ENCODE results near the gene ADD1. TPM values are rescaled to one million over a fixed set of nuclear protein-coding genes. Genes with fewer than 3 reads are reported as not detected.

The ADD1 gene
- total and polyA plus RNA-seq, 4 donors: 127 to 400 (median 268) TPM

GRCh38 chr4:2860391-2861348, 17.0 kb downstream of the ADD1 start:
- Histone ChIP-seq H3K9me3 (ENCODE audit: control insufficient read depth in 4 of 4, insufficient read depth in 3 of 4, low read length in 3 of 4) (no peaks in the 10 kb centered on the region), H3K36me3 (ENCODE audit: control insufficient read depth in 4 of 4, insufficient read depth in 4 of 4, low read length in 4 of 4) (peaks cover 0 to 3% (median 0%) of the 10 kb centered on the region in 4 donors), H3K9ac (ENCODE audit: insufficient read depth in 1 of 2, low read length in 2 of 2) (no peak overlapping the region), H3K27me3 (ENCODE audit: control insufficient read depth in 3 of 3, insufficient read depth in 3 of 3, low read length in 2 of 3) (no peaks in the 10 kb centered on the region), H3K27ac (ENCODE audit: low read depth in 1 of 2, low read length in 1 of 2) (peak overlapping the region; percentile 24 to 56), H3K4me3 (no peak overlapping the region), H3K4me1 (ENCODE audit: control insufficient read depth in 5 of 5, insufficient read depth in 5 of 5, low read length in 5 of 5) (peaks cover 20 to 62% (median 32%) of the 10 kb centered on the region in 5 donors)
- peak; percentile 34 to 79 (median 67) for DNase-seq
- WGBS, 2 donors: 50 to 65% methylated on average over 6 of the region's 6 CpGs
- ATAC-seq (ENCODE audit: insufficient read depth, low FRiP score): peak; percentile 22
- TF ChIP-seq CTCF (IDR thresholded peaks at IDR 0.05; ENCODE audit: control extremely low read depth, extremely low read depth): no peak

GRCh38 chr4:2861631-2862436, 18.2 kb downstream of the ADD1 start:
- no peak for TF ChIP-seq CTCF (IDR thresholded peaks at IDR 0.05; ENCODE audit: control extremely low read depth, extremely low read depth)
- no peak overlapping the region for H3K9ac ChIP-seq (ENCODE audit: insufficient read depth in 1 of 2, low read length in 2 of 2)
- peaks cover 24 to 73% (median 41%) of the 10 kb centered on the region in 5 donors for H3K4me1 ChIP-seq (ENCODE audit: control insufficient read depth in 5 of 5, insufficient read depth in 5 of 5, low read length in 5 of 5)
- H3K9me3 ChIP-seq (ENCODE audit: control insufficient read depth in 4 of 4, insufficient read depth in 3 of 4, low read length in 3 of 4): no peaks in the 10 kb centered on the region
- no peak for ATAC-seq (ENCODE audit: insufficient read depth, low FRiP score)
- H3K27me3 ChIP-seq (ENCODE audit: control insufficient read depth in 3 of 3, insufficient read depth in 3 of 3, low read length in 2 of 3): no peaks in the 10 kb centered on the region
- H3K4me3 ChIP-seq: no peak overlapping the region
- H3K27ac ChIP-seq (ENCODE audit: low read depth in 1 of 2, low read length in 1 of 2): peak overlapping the region; percentile 24 to 60
- WGBS, 2 donors: 75 to 81% methylated on average over 4 of the region's 4 CpGs
- H3K36me3 ChIP-seq (ENCODE audit: control insufficient read depth in 4 of 4, insufficient read depth in 4 of 4, low read length in 4 of 4): peaks cover 0 to 3% (median 0%) of the 10 kb centered on the region in 4 donors
- peak in 1 of 3 donors; percentile 10 for DNase-seq

DNA sequence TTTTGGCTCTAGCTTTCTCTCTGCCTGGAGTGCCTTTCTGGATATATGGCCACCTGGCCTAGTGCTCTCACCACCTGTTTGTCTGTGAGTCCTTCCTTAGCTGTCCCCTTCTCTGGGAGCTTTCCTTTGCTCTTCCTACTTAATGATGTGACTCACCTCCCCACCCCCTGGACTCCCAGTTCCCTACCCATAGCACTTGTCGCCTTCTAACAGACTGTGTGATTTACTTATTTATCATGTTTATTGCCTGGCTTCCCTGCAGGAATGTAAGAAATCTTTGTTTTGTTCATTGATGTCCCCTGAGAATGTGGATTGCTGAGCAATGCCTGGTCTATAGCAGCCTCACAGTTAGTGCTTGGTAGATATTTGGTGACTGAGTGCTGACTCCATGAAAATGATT, 18.9 kb downstream of the ADD1 start:
- Histone ChIP-seq H3K4me3 (no peak overlapping the region), H3K36me3 (ENCODE audit: control insufficient read depth in 4 of 4, insufficient read depth in 4 of 4, low read length in 4 of 4) (peaks cover 0 to under 1% (median 0%) of the 10 kb centered on the region in 4 donors), H3K9ac (ENCODE audit: insufficient read depth in 1 of 2, low read length in 2 of 2) (no peak overlapping the region), H3K27ac (ENCODE audit: low read depth in 1 of 2, low read length in 1 of 2) (peak overlapping the region; percentile 24 to 58), H3K9me3 (ENCODE audit: control insufficient read depth in 4 of 4, insufficient read depth in 3 of 4, low read length in 3 of 4) (no peaks in the 10 kb centered on the region), H3K27me3 (ENCODE audit: control insufficient read depth in 3 of 3, insufficient read depth in 3 of 3, low read length in 2 of 3) (no peaks in the 10 kb centered on the region), H3K4me1 (ENCODE audit: control insufficient read depth in 5 of 5, insufficient read depth in 5 of 5, low read length in 5 of 5) (peaks cover 23 to 80% (median 48%) of the 10 kb centered on the region in 5 donors)
- TF ChIP-seq CTCF (IDR thresholded peaks at IDR 0.05; ENCODE audit: control extremely low read depth, extremely low read depth): no peak
- peak; percentile 21 for ATAC-seq (ENCODE audit: insufficient read depth, low FRiP score)
- no peak for DNase-seq
- 38 to 54% methylated on average over 1 of the region's 1 CpG for WGBS, 2 donors
